ENCODE measurements around the gene LAMB3. TPM values are rescaled to one million over a fixed set of nuclear protein-coding genes. Genes with fewer than 3 reads are reported as not detected.

Gene LAMB3
- total RNA-seq, 1 donor = 5.4 TPM

- H3K4me3 ChIP-seq (ENCODE audit: insufficient read depth, low read length) = no peak overlapping the region
- no peak overlapping the region for H3K4me2 ChIP-seq (ENCODE audit: insufficient read depth, low read length)
- H3K36me3 ChIP-seq (ENCODE audit: insufficient read depth, low read length) = no peaks in the 10 kb centered on the region
- H4K20me1 ChIP-seq (ENCODE audit: insufficient read depth, low read length) = no peaks in the 10 kb centered on the region
- peaks cover 20% of the 10 kb centered on the region for H3K4me1 ChIP-seq (ENCODE audit: insufficient read depth, low read length)
- no peaks in the 10 kb centered on the region for H3K27me3 ChIP-seq (ENCODE audit: insufficient read depth, low read length)
- H2AFZ ChIP-seq (ENCODE audit: low read length) = no peak overlapping the region
- no peaks in the 10 kb centered on the region for H3K79me2 ChIP-seq (ENCODE audit: insufficient read depth, low read length)
- no peak for DNase-seq (ENCODE audit: insufficient read length, low spot score, missing footprints)
- TF ChIP-seq CTCF (IDR thresholded peaks at IDR 0.05; ENCODE audit: extremely low read depth, low read depth, low read length) = no peak
- no peak overlapping the region for H3K27ac ChIP-seq (ENCODE audit: low read depth, low read length)
- H3K9me3 ChIP-seq (ENCODE audit: low read depth, low read length) = no peaks in the 10 kb centered on the region
Observed at GRCh38 chr1:209616366-209617046, 35.7 kb downstream of the LAMB3 start.

- Histone ChIP-seq H3K4me2 (ENCODE audit: insufficient read depth, low read length) (no peak overlapping the region), H2AFZ (ENCODE audit: low read length) (no peak overlapping the region), H3K79me2 (ENCODE audit: insufficient read depth, low read length) (no peaks in the 10 kb centered on the region), H3K27me3 (ENCODE audit: insufficient read depth, low read length) (no peaks in the 10 kb centered on the region), H4K20me1 (ENCODE audit: insufficient read depth, low read length) (no peaks in the 10 kb centered on the region), H3K36me3 (ENCODE audit: insufficient read depth, low read length) (no peaks in the 10 kb centered on the region), H3K4me1 (ENCODE audit: insufficient read depth, low read length) (peaks cover 15% of the 10 kb centered on the region), H3K4me3 (ENCODE audit: insufficient read depth, low read length) (no peak overlapping the region), H3K27ac (ENCODE audit: low read depth, low read length) (no peak overlapping the region), H3K9me3 (ENCODE audit: low read depth, low read length) (no peaks in the 10 kb centered on the region)
- no peak for TF ChIP-seq CTCF (IDR thresholded peaks at IDR 0.05; ENCODE audit: extremely low read depth, low read depth, low read length)
- no peak for DNase-seq (ENCODE audit: insufficient read length, low spot score, missing footprints)
Observed at GRCh38 chr1:209614906-209615305, 37.3 kb downstream of the LAMB3 start.

GRCh38 chr1:209614151-209614420 is 38.1 kb downstream of the LAMB3 start:
- Histone ChIP-seq H2AFZ (ENCODE audit: low read length) (no peak overlapping the region), H3K4me1 (ENCODE audit: insufficient read depth, low read length) (peaks cover 12% of the 10 kb centered on the region), H3K4me3 (ENCODE audit: insufficient read depth, low read length) (no peak overlapping the region), H3K27ac (ENCODE audit: low read depth, low read length) (no peak overlapping the region), H3K79me2 (ENCODE audit: insufficient read depth, low read length) (no peaks in the 10 kb centered on the region), H3K4me2 (ENCODE audit: insufficient read depth, low read length) (no peak overlapping the region), H3K9me3 (ENCODE audit: low read depth, low read length) (no peaks in the 10 kb centered on the region), H3K27me3 (ENCODE audit: insufficient read depth, low read length) (no peaks in the 10 kb centered on the region), H3K36me3 (ENCODE audit: insufficient read depth, low read length) (no peaks in the 10 kb centered on the region), H4K20me1 (ENCODE audit: insufficient read depth, low read length) (no peaks in the 10 kb centered on the region)
- DNase-seq (ENCODE audit: insufficient read length, low spot score, missing footprints) = no peak
- TF ChIP-seq CTCF (IDR thresholded peaks at IDR 0.05; ENCODE audit: extremely low read depth, low read depth, low read length) = no peak

- TF ChIP-seq CTCF (IDR thresholded peaks at IDR 0.05; ENCODE audit: extremely low read depth, low read depth, low read length) = no peak
- Histone ChIP-seq H3K4me3 (ENCODE audit: insufficient read depth, low read length) (no peak overlapping the region), H4K20me1 (ENCODE audit: insufficient read depth, low read length) (no peaks in the 10 kb centered on the region), H2AFZ (ENCODE audit: low read length) (no peak overlapping the region), H3K27ac (ENCODE audit: low read depth, low read length) (no peak overlapping the region), H3K27me3 (ENCODE audit: insufficient read depth, low read length) (no peaks in the 10 kb centered on the region), H3K79me2 (ENCODE audit: insufficient read depth, low read length) (no peaks in the 10 kb centered on the region), H3K4me1 (ENCODE audit: insufficient read depth, low read length) (peaks cover 7% of the 10 kb centered on the region), H3K4me2 (ENCODE audit: insufficient read depth, low read length) (no peak overlapping the region), H3K36me3 (ENCODE audit: insufficient read depth, low read length) (no peaks in the 10 kb centered on the region), H3K9me3 (ENCODE audit: low read depth, low read length) (no peaks in the 10 kb centered on the region)
- DNase-seq (ENCODE audit: insufficient read length, low spot score, missing footprints) = no peak
Observed at GRCh38 chr1:209613400-209614150, 38.6 kb downstream of the LAMB3 start.

Data from osteoblast (primary cell).